Measurements from ENCODE around the gene KLHDC9.

- TF ChIP-seq CTCF (IDR thresholded peaks at IDR 0.05) (no peak), ZFX (IDR thresholded peaks at IDR 0.05; ENCODE audit: borderline replicate concordance) (no peak)
Measured at GRCh38 chr1:161128591-161129420, 30.6 kb downstream of the KLHDC9 start.
